ENCODE data around the gene FAM117B. TPM values are rescaled to one million over a fixed set of nuclear protein-coding genes. Genes with fewer than 3 reads are reported as not detected.

FAM117B gene
- polyA plus RNA-seq, 1 experiment = 2.2 TPM

- Histone ChIP-seq H3K27ac (ENCODE audit: low read depth, low read length) (no peak overlapping the region), H3K9me3 (ENCODE audit: control insufficient read depth, insufficient read depth, low read length) (no peaks in the 10 kb centered on the region), H3K4me3 (ENCODE audit: low read depth, low read length) (no peak overlapping the region), H3K27me3 (ENCODE audit: control insufficient read depth, insufficient read depth, low read length) (no peaks in the 10 kb centered on the region)
- ChIA-PET POLR2A (no interaction called here), CTCF (no interaction called here)
- no peak for TF ChIP-seq CTCF (IDR thresholded peaks at IDR 0.05; ENCODE audit: low read depth, low read length)
- DNase-seq (ENCODE audit: low read depth, low spot score) = no peak
Measured at GRCh38 chr2:202627042-202627441, 7.7 kb upstream of the FAM117B start.

GRCh38 chr2:202628646-202629198 lies 6.0 kb upstream of the FAM117B start:
- TF ChIP-seq CTCF (IDR thresholded peaks at IDR 0.05; ENCODE audit: low read depth, low read length) = no peak
- H3K27me3 ChIP-seq (ENCODE audit: control insufficient read depth, insufficient read depth, low read length) = no peaks in the 10 kb centered on the region
- H3K27ac ChIP-seq (ENCODE audit: low read depth, low read length) = no peak overlapping the region
- POLR2A ChIA-PET = no interaction called here
- H3K4me3 ChIP-seq (ENCODE audit: low read depth, low read length) = no peak overlapping the region
- CTCF ChIA-PET = no interaction called here
- DNase-seq (ENCODE audit: low read depth, low spot score) = no peak
- no peaks in the 10 kb centered on the region for H3K9me3 ChIP-seq (ENCODE audit: control insufficient read depth, insufficient read depth, low read length)

- DNase-seq (ENCODE audit: low read depth, low spot score) = no peak
- POLR2A ChIA-PET = no interaction called here
- no peak overlapping the region for H3K4me3 ChIP-seq (ENCODE audit: low read depth, low read length)
- H3K27ac ChIP-seq (ENCODE audit: low read depth, low read length) = no peak overlapping the region
- H3K9me3 ChIP-seq (ENCODE audit: control insufficient read depth, insufficient read depth, low read length) = no peaks in the 10 kb centered on the region; the same call in 1 of the 2 replicates
- H3K27me3 ChIP-seq (ENCODE audit: control insufficient read depth, insufficient read depth, low read length) = no peaks in the 10 kb centered on the region
- no peak for TF ChIP-seq CTCF (IDR thresholded peaks at IDR 0.05; ENCODE audit: low read depth, low read length)
- CTCF ChIA-PET = interaction anchor here (1.7 kb wide), 1 partner anchor 44 kb away, joined by 6 read pairs; no protein-coding TSS in a partner anchor
Measured at GRCh38 chr2:202632682-202633290, 2.0 kb upstream of the FAM117B start.

- H3K4me3 ChIP-seq (ENCODE audit: low read depth, low read length) = no peak overlapping the region
- no peak for TF ChIP-seq CTCF (IDR thresholded peaks at IDR 0.05; ENCODE audit: low read depth, low read length)
- DNase-seq (ENCODE audit: low read depth, low spot score) = no peak
- no peaks in the 10 kb centered on the region for H3K27me3 ChIP-seq (ENCODE audit: control insufficient read depth, insufficient read depth, low read length)
- POLR2A ChIA-PET = no interaction called here
- CTCF ChIA-PET = interaction anchor here (0.7 kb wide), 1 partner anchor 59 kb away, joined by 5 read pairs; no protein-coding TSS in a partner anchor
- H3K27ac ChIP-seq (ENCODE audit: low read depth, low read length) = no peak overlapping the region
- no peaks in the 10 kb centered on the region; the same call in 1 of the 2 replicates for H3K9me3 ChIP-seq (ENCODE audit: control insufficient read depth, insufficient read depth, low read length)
Measured at GRCh38 chr2:202633470-202633869, 1.3 kb upstream of the FAM117B start.

GRCh38 chr2:202635428-202636212 lies 851 bp downstream of the FAM117B start:
- peak; percentile 7; the same call in 1 of the 2 replicates for TF ChIP-seq CTCF (IDR thresholded peaks at IDR 0.05; ENCODE audit: low read depth, low read length)
- Histone ChIP-seq H3K27ac (ENCODE audit: low read depth, low read length) (no peak overlapping the region), H3K9me3 (ENCODE audit: control insufficient read depth, insufficient read depth, low read length) (no peaks in the 10 kb centered on the region; the same call in 1 of the 2 replicates), H3K4me3 (ENCODE audit: low read depth, low read length) (peak overlapping the region; percentile 77), H3K27me3 (ENCODE audit: control insufficient read depth, insufficient read depth, low read length) (no peaks in the 10 kb centered on the region)
- POLR2A ChIA-PET = interaction anchor here (0.6 to 0.7 kb wide), 2 partner anchors 15 to 235 kb away, joined by 3 read pairs; no protein-coding TSS in a partner anchor
- DNase-seq (ENCODE audit: low read depth, low spot score) = no peak
- CTCF ChIA-PET = no interaction called here
